Naive thymus-derived CD4-positive, alpha-beta T cell (primary cell): Measurements from ENCODE around the gene GGN. TPM values are rescaled to one million over a fixed set of nuclear protein-coding genes. Genes with fewer than 3 reads are reported as not detected.
A peak's percentile ranks its signal among the peaks of the same experiment; 100 is the strongest.

Source experiments
- ATAC-seq: fragments of 150-1000 bp; cut with Tn5 transposase; 2 replicates; pipeline ENCODE4 v1.10.0; 2021; ENCODE audit warnings: mild to moderate bottlenecking, moderate library complexity
- CTCF ChIA-PET: fragments of 350-600 bp; sonication (Branson Sonifier 250); formaldehyde crosslinking; loops from one replicate; lab custom pipeline; 2021; ENCODE audit warnings: antibody characterized with exemption; lab: Charles Lee
- POLR2A ChIA-PET: fragments of 350-600 bp; sonication (Branson Sonifier 250); formaldehyde crosslinking; loops from one replicate; lab custom pipeline; 2021; ENCODE audit warnings: antibody characterized with exemption, inconsistent platforms; lab: Charles Lee
- DNase-seq, 9 donors: peaks; one replicate each; pipeline versions ENCODE4 v3.0.0 to v3.0.0-alpha.2; 2020 to 2022; ENCODE audit warnings: mixed read lengths in 1 of 9
- H3K27ac ChIP-seq: one replicate; pipeline ENCODE4 v1.7.0; 2013; ENCODE audit warnings: mild to moderate bottlenecking, low read depth, low read length, moderate library complexity
- H3K27me3 ChIP-seq, 2 donors: one replicate each; pipeline ENCODE4 v1.7.0; 2013; ENCODE audit warnings: low read length in 2 of 2, mild to moderate bottlenecking in 2 of 2, moderate library complexity in 2 of 2; ENCODE audit not compliant: control insufficient read depth in 2 of 2, insufficient read depth in 2 of 2
- H3K36me3 ChIP-seq, 3 experiments: 1 replicate in 2 of 3; 2 replicates in 1 of 3; pipeline ENCODE4 v1.7.0; 2013; ENCODE audit warnings: low read length in 3 of 3, mild to moderate bottlenecking in 3 of 3, moderate library complexity in 1 of 3; ENCODE audit not compliant: insufficient read depth in 3 of 3, control insufficient read depth in 2 of 3
- H3K4me1 ChIP-seq, 2 donors: one replicate each; pipeline ENCODE4 v1.7.0; 2013; ENCODE audit warnings: low read length in 2 of 2, mild to moderate bottlenecking in 2 of 2, moderate library complexity in 1 of 2; ENCODE audit not compliant: control insufficient read depth in 2 of 2, insufficient read depth in 2 of 2
- H3K4me3 ChIP-seq: 2 replicates; pipeline ENCODE4 v1.7.0; 2013; ENCODE audit warnings: mild to moderate bottlenecking, low read length
- H3K9me3 ChIP-seq, 3 experiments: 1 replicate in 2 of 3; 2 replicates in 1 of 3; pipeline ENCODE4 v1.7.0; 2013; ENCODE audit warnings: low read length in 3 of 3; ENCODE audit not compliant: control insufficient read depth in 2 of 3
- H3K27ac Mint-ChIP-seq, 9 donors: one replicate each; pipeline ENCODE4 v1.8.0; 2020 to 2022; ENCODE audit warnings: mixed read lengths in 9 of 9, mild to moderate bottlenecking in 8 of 9, moderate library complexity in 5 of 9, inconsistent platforms in 2 of 9
- H3K27me3 Mint-ChIP-seq, 5 donors: one replicate each; pipeline ENCODE4 v1.8.0; 2021 to 2022; ENCODE audit warnings: mixed read lengths in 5 of 5, mild to moderate bottlenecking in 1 of 5
- H3K36me3 Mint-ChIP-seq, 5 donors: one replicate each; pipeline ENCODE4 v1.8.0; 2020 to 2022; ENCODE audit warnings: mixed read lengths in 5 of 5, mild to moderate bottlenecking in 3 of 5, inconsistent platforms in 1 of 5
- H3K4me1 Mint-ChIP-seq, 7 donors: one replicate each; pipeline ENCODE4 v1.8.0; 2020 to 2022; ENCODE audit warnings: mixed read lengths in 7 of 7, mild to moderate bottlenecking in 3 of 7, inconsistent platforms in 1 of 7
- H3K4me3 Mint-ChIP-seq, 10 donors: one replicate each; pipeline ENCODE4 v1.8.0; 2020 to 2022; ENCODE audit warnings: mild to moderate bottlenecking in 10 of 10, mixed read lengths in 10 of 10, moderate library complexity in 6 of 10, inconsistent platforms in 2 of 10
- H3K9me3 Mint-ChIP-seq, 11 donors: one replicate each; pipeline ENCODE4 v1.8.0; 2020 to 2022; ENCODE audit warnings: mixed read lengths in 11 of 11, mild to moderate bottlenecking in 4 of 11, inconsistent platforms in 1 of 11, moderate library complexity in 1 of 11
- intact Hi-C, 2 donors: fragments of 100-400 bp; cut with micrococcal nuclease; formaldehyde crosslinking; loops; one replicate each; pipeline ENCODE4 v1.15.1; 2023
- polyA plus RNA-seq, 2 donors: library from polyadenylated mRNA; unstranded; fragments of 300-500 nt; fragmentation: Illumina TruSeq; gene quantifications; one replicate each; pipeline ENCODE4 v1.2.3, GENCODE V29; 2021
- total RNA-seq, 6 experiments: library from RNA in 5 of 6; stranded (reverse) in 5 of 6; gene quantifications; 1 replicate in 5 of 6; 2 replicates in 1 of 6; pipeline ENCODE4 v1.2.3 and lab custom pipeline; 2021 to 2026

GGN gene
- total and polyA plus RNA-seq, 7 experiments from 2014 or later: 0.29 to 0.60 (median 0.39) TPM; not detected in 4

DNA sequence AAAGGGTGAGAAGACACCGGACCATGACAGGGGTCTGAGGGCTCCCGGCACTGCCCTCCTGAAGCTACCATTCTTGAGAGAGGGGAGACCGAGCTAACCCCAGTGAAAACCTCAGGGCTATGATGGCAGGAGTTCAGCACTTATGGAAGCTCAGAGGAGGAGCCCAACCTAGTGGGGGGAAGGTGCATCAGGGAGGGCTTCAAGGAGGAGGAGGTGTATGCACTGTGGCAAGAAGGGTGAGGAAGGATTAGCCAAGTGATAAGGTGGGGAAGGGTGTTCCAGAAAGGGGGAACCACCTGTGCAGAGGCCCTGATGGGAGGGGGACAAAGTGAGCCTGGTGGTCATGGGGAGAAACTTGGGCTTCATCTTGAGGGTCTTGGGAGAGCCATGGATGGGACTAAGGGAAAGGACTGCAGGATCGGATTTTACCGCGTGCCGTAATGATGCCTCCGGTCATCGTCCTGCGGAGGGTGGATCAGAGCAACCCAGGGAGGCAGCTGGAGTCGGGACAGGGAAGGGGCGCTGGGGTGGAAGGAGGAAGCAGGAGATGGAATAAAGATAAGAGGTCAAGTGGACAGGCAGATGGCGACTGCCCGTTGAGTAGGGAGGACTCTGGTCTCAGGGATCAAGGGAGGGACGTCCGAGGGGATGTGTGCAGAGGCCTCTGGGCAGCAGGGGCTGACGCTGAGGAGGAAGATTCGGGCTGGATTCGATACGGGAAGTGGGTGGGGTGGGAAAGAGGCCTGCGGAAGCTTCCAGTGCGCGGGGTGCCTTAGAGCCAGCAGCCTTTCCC lies 26.8 kb downstream of the GGN start:
- POLR2A ChIA-PET: no interaction called here

DNA sequence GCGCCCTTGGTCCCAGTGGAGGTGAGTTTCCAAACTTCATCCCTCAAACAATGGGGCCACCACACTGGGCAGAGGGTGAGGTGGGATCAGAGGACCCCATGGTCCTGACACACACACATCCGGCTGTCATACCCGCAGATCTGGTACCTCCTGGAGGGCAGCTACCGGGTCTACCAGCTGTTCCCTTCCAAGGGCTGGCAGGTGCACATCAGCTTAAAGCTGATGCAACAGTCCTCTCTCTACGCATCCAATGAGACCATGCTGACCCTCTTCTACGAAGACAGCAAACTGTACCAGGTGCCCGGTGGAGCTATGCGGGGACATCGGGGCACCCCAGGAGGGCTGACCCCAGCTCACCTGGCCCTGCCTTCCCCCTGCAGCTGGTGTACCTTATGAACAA lies 27.5 kb downstream of the GGN start:
- H3K36me3 Mint-ChIP-seq: no peaks in the 10 kb centered on the region
- no peak for ATAC-seq
- H3K27me3 ChIP-seq: no peaks in the 10 kb centered on the region
- no peaks in the 10 kb centered on the region for H3K9me3 ChIP-seq
- H3K27ac Mint-ChIP-seq: peak overlapping the region in 1 of 9 donors; percentile 71
- ChIA-PET CTCF (interaction anchor here (1.2 kb wide), 1 partner anchor 458 kb away, joined by 3 read pairs; no protein-coding TSS in a partner anchor), POLR2A (no interaction called here)
- H3K4me3 ChIP-seq: no peak overlapping the region
- H3K27me3 Mint-ChIP-seq: peaks cover 0 to 42% (median 6%) of the 10 kb centered on the region in 5 donors
- H3K9me3 Mint-ChIP-seq: no peaks in the 10 kb centered on the region
- H3K27ac ChIP-seq: no peak overlapping the region
- no peak for DNase-seq
- peaks cover 0 to 21% (median 17%) of the 10 kb centered on the region in 7 donors for H3K4me1 Mint-ChIP-seq
- peaks cover 0 to 6% of the 10 kb centered on the region in 2 donors for H3K4me1 ChIP-seq
- intact Hi-C loops: no loop called here
- H3K36me3 ChIP-seq: no peaks in the 10 kb centered on the region
- peak overlapping the region; percentile 62 to 94 (median 76) for H3K4me3 Mint-ChIP-seq

More for the DNA sequence above, 26.8 kb downstream of the GGN start:
- no peaks in the 10 kb centered on the region for H3K27me3 ChIP-seq
- H3K36me3 Mint-ChIP-seq: no peaks in the 10 kb centered on the region
- H3K27ac Mint-ChIP-seq: peak overlapping the region in 3 of 9 donors; percentile 56 to 71 (median 62)
- H3K9me3 ChIP-seq: no peaks in the 10 kb centered on the region
- H3K4me1 Mint-ChIP-seq: peaks cover 0 to 21% (median 17%) of the 10 kb centered on the region in 7 donors
- H3K4me1 ChIP-seq: peaks cover 0 to 6% of the 10 kb centered on the region in 2 donors
- H3K27me3 Mint-ChIP-seq: peaks cover 0 to 41% (median 6%) of the 10 kb centered on the region in 5 donors
- DNase-seq (no peak), ATAC-seq (peak; percentile 5)
- no peaks in the 10 kb centered on the region for H3K36me3 ChIP-seq
- H3K9me3 Mint-ChIP-seq: no peaks in the 10 kb centered on the region
- CTCF ChIA-PET: interaction anchor here (1.2 kb wide), 1 partner anchor 459 kb away, joined by 3 read pairs; no protein-coding TSS in a partner anchor
- no peak overlapping the region for H3K27ac ChIP-seq
- H3K4me3 ChIP-seq: peak overlapping the region; percentile 55
- H3K4me3 Mint-ChIP-seq: peak overlapping the region; percentile 62 to 94 (median 83)
- intact Hi-C loops: no loop called here

DNA sequence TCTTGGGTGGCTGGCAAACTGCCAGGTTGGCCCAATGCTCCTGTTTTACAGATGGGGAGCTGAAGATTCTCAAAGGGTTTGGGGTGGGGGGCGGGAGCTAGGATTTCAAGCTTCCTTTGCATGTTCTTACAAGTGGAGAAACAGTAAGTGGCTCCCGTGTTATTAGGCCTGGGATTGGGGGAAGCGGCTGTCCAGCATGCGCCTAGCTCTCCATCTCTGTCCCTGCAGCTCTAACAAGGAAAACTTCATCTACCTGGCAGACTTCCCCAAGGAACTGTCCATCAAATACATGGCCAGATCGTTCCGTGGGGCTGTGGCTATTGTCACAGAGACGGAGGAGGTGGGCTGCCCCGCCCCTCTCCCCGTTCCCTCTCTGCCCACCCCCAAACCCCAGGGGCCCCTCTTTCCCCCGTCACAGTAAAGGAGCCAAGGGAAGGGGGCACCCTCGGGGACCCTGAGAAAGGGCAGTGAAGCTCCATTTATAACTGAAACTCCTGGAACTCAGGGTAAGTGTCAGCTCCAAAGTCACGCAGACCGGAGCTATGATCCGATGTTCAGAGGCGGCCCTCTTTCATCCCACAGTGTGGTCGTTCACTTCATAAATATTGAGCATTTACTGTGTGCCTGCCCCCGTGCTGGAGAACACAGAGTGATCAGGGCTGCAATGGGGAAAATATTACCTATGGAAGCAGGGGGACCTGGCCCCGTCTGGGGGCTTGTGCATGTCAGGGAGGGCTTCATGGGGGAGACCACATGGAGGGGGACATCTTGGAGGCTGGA lies 28.4 kb downstream of the GGN start:
- Histone ChIP-seq H3K4me3 (no peak overlapping the region), H3K4me1 (peaks cover 0 to 6% of the 10 kb centered on the region in 2 donors), H3K9me3 (no peaks in the 10 kb centered on the region), H3K27me3 (no peaks in the 10 kb centered on the region), H3K36me3 (no peaks in the 10 kb centered on the region), H3K27ac (no peak overlapping the region)
- Mint-ChIP-seq H3K27ac (no peak overlapping the region), H3K4me3 (peak overlapping the region in 5 of 10 donors; percentile 13 to 87 (median 52)), H3K9me3 (no peaks in the 10 kb centered on the region), H3K27me3 (peaks cover 0 to 42% (median 6%) of the 10 kb centered on the region in 5 donors), H3K4me1 (peaks cover 0 to 21% (median 17%) of the 10 kb centered on the region in 7 donors), H3K36me3 (no peaks in the 10 kb centered on the region)
- DNase-seq: no peak
- CTCF ChIA-PET: no interaction called here
- no peak for ATAC-seq
- intact Hi-C loops: no loop called here
- POLR2A ChIA-PET: no interaction called here

DNA sequence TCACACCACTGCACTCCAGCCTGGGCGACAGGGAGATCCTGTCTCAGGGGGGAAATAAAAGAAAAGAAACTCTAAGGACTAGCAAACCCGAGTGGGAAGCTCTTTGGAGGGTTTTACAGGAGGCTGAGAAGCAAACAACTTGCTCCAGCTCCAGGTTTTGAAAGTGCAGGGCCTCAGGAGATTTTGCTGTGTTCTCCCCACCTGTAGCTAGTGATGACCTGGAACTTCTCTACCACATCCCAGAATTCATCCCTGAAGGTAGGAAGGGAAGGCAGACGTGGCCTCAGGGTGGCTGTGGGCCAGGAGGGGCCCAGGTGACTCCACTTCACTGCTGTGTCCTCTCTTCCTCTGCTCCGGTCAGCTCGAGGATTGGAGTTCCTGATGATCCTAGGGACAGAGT lies 29.8 kb downstream of the GGN start:
- ChIA-PET POLR2A (interaction anchor here (0.8 kb wide), 1 partner anchor 600 kb away, joined by 3 read pairs; no protein-coding TSS in a partner anchor), CTCF (interaction anchor here (0.7 kb wide), 1 partner anchor 358 kb away, joined by 3 read pairs; no protein-coding TSS in a partner anchor)
- no peak for DNase-seq
- H3K4me3 Mint-ChIP-seq: no peak overlapping the region
- H3K27ac ChIP-seq: no peak overlapping the region
- no peak overlapping the region for H3K27ac Mint-ChIP-seq
- no peaks in the 10 kb centered on the region for H3K36me3 Mint-ChIP-seq
- intact Hi-C loops: no loop called here
- H3K4me1 ChIP-seq: peaks cover 0 to 6% of the 10 kb centered on the region in 2 donors
- H3K4me3 ChIP-seq: no peak overlapping the region
- H3K9me3 Mint-ChIP-seq: no peaks in the 10 kb centered on the region
- peaks cover 0 to 46% (median 6%) of the 10 kb centered on the region in 5 donors for H3K27me3 Mint-ChIP-seq
- H3K27me3 ChIP-seq: no peaks in the 10 kb centered on the region
- ATAC-seq: no peak
- H3K36me3 ChIP-seq: no peaks in the 10 kb centered on the region
- H3K4me1 Mint-ChIP-seq: peaks cover 0 to 20% (median 13%) of the 10 kb centered on the region in 7 donors
- H3K9me3 ChIP-seq: no peaks in the 10 kb centered on the region

DNA sequence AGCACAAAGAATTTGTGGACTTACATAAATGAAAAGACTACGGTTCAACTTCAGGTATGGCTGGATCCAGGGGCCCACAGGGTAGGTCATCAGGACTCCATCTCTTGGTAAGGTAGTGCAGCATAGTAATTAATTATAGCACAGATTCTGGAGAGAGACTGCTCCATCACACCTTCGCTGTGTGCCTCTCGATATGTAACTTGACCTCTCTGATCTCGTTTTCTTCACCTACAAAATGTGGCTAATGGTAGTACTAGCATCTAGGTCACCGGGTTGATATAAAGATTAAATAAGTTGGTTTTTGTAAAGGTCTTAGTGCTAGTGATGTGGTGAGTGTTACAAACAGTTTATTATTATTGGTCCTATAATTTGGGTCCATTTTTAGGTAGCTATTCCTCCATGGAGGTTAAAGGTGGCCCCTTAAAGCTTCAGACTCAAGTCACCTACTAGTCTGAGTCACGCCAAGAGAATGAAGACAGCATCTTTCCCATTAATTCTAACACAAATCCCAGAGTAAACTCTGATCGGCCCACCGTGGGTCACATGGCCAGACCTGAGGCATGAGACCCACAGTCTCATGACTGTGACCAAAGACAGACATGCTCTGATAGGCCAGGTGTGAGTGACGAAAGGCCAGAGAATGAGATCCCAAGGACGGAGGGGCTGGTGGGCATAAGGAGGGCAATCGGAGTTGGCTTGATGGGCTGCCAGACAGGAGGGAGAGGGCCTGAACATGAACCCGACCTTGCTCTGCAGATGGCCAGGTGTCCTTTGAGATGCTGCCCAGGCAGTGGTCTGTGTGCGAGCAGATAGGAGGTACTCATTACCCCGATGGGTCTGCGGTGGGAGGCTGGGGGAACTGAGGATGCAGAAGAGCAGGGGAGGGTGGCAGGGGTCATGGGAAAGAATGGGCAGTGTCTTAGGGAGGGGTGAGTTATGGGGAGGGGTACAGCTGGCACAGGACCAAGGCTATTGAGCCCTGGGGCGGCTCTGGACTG lies 31.8 kb downstream of the GGN start:
- no peaks in the 10 kb centered on the region for H3K36me3 ChIP-seq
- Mint-ChIP-seq H3K4me1 (peaks cover 0 to 13% (median 5%) of the 10 kb centered on the region in 7 donors), H3K27ac (no peak overlapping the region), H3K36me3 (no peaks in the 10 kb centered on the region), H3K9me3 (no peaks in the 10 kb centered on the region), H3K27me3 (peaks cover 0 to 39% (median 2%) of the 10 kb centered on the region in 5 donors), H3K4me3 (no peak overlapping the region)
- ChIA-PET POLR2A (no interaction called here), CTCF (no interaction called here)
- H3K27ac ChIP-seq: no peak overlapping the region
- no peak for DNase-seq
- no peak for ATAC-seq
- no peak overlapping the region for H3K4me3 ChIP-seq
- intact Hi-C loops: no loop called here
- H3K4me1 ChIP-seq: no peaks in the 10 kb centered on the region
- H3K9me3 ChIP-seq: no peaks in the 10 kb centered on the region
- H3K27me3 ChIP-seq: no peaks in the 10 kb centered on the region

DNA sequence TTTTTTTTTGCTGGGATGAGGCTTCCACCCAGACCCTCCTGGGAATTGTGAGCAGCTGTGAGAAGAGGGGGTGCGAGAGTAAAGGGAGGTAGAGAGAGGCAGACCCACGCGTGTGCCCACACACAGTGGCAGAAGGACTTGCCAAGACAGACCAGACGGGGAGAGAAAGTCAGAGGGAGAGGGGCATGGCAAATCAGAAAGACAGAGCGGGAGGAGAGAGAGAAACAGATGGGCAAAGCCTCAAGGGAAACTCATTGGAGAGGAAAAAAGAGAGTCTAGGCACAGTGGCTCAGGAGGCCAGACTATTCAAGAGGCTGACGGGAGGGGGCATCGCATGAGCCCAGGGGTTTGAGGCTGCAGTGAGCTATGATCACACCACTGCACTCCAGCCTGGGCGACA lies 35.2 kb downstream of the GGN start:
- Mint-ChIP-seq H3K27me3 (peaks cover 0 to 9% (median 0%) of the 10 kb centered on the region in 5 donors), H3K27ac (no peak overlapping the region), H3K4me1 (peaks cover 0 to 3% (median 0%) of the 10 kb centered on the region in 7 donors), H3K36me3 (no peaks in the 10 kb centered on the region), H3K9me3 (no peaks in the 10 kb centered on the region), H3K4me3 (no peak overlapping the region)
- ATAC-seq: no peak
- intact Hi-C loops: no loop called here
- H3K36me3 ChIP-seq: no peaks in the 10 kb centered on the region
- no peaks in the 10 kb centered on the region for H3K4me1 ChIP-seq
- no peaks in the 10 kb centered on the region for H3K9me3 ChIP-seq
- ChIA-PET POLR2A (no interaction called here), CTCF (no interaction called here)
- no peak for DNase-seq
- H3K27ac ChIP-seq: no peak overlapping the region
- no peak overlapping the region for H3K4me3 ChIP-seq
- H3K27me3 ChIP-seq: no peaks in the 10 kb centered on the region
